Activated naive CD8-positive, alpha-beta T cell treated with anti-CD3 and anti-CD28 coated beads, Interleukin-2, amount 50 U/mL, for 24 hours (primary cell): Measurements from ENCODE around the gene CABP7.

ENCODE experiments used
- ATAC-seq: fragments of 150-1000 bp; cut with Tn5 transposase; one replicate; pipeline ENCODE4 v1.10.0; 2021
- DNase-seq: peaks from one replicate; pipeline ENCODE4 v3.0.0; 2021
- H3K27ac Mint-ChIP-seq: one replicate; pipeline ENCODE4 v1.8.0; 2021; ENCODE audit warnings: mild to moderate bottlenecking, mixed read lengths
- H3K27me3 Mint-ChIP-seq: one replicate; pipeline ENCODE4 v1.8.0; 2021; ENCODE audit warnings: mixed read lengths
- H3K36me3 Mint-ChIP-seq: one replicate; pipeline ENCODE4 v1.8.0; 2021; ENCODE audit warnings: low read depth, mixed read lengths
- H3K4me1 Mint-ChIP-seq: one replicate; pipeline ENCODE4 v1.8.0; 2021; ENCODE audit warnings: mixed read lengths
- H3K4me3 Mint-ChIP-seq: one replicate; pipeline ENCODE4 v1.8.0; 2021; ENCODE audit warnings: mild to moderate bottlenecking, moderate library complexity, mixed read lengths
- H3K9me3 Mint-ChIP-seq: one replicate; pipeline ENCODE4 v1.8.0; 2021; ENCODE audit warnings: mixed read lengths

Gene CABP7

DNA sequence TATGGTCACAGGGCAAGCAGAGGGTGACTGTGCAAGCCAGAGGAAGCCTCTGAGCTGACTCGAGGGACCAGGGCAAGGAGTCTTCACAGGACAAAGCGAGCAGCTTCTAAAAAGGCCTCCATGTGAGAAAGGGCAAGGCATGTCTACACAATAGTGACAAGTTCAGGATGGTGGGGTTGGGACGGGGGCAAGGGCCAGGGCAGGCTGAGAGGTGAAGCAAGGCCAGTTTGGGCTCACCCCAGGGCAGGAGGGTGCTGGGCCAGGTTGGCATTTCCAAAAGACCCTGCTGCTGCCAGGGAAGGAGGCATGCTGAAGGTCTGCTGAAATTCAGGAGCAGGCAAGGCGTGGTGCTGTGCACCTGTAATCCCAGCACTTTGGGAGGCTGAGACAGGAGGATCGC, 12.3 kb upstream of the CABP7 start:
- no peaks in the 10 kb centered on the region for H3K9me3 Mint-ChIP-seq
- no peaks in the 10 kb centered on the region for H3K36me3 Mint-ChIP-seq
- H3K27ac Mint-ChIP-seq = no peak overlapping the region
- no peak overlapping the region for H3K4me3 Mint-ChIP-seq
- DNase-seq (no peak), ATAC-seq (no peak)
- H3K27me3 Mint-ChIP-seq = peaks cover 6% of the 10 kb centered on the region
- peaks cover 2% of the 10 kb centered on the region for H3K4me1 Mint-ChIP-seq

DNA sequence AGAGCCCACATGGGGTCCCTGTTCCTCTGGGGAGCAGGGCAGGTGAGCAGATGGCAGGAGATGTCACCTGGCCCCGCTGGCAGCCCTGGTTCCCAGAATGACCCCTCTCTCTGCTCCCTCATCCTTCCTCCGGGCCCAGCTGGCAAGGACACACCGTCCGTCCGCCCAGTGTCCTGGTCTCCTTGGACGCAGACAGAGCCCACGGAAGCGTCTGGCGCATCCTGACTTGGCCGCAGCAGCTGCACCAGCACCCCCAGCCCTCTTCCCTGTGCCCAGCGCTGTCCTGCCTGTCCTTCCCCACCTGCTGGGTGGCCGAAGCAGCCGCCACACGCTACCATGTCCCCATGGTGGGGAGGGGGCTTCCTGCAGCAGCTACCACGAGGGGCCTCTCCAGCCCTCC, 9.6 kb upstream of the CABP7 start:
- H3K27ac Mint-ChIP-seq = no peak overlapping the region
- H3K36me3 Mint-ChIP-seq = no peaks in the 10 kb centered on the region
- H3K4me1 Mint-ChIP-seq = no peaks in the 10 kb centered on the region
- peaks cover 3% of the 10 kb centered on the region for H3K27me3 Mint-ChIP-seq
- H3K4me3 Mint-ChIP-seq = no peak overlapping the region
- no peak for ATAC-seq
- DNase-seq = no peak
- H3K9me3 Mint-ChIP-seq = no peaks in the 10 kb centered on the region

DNA sequence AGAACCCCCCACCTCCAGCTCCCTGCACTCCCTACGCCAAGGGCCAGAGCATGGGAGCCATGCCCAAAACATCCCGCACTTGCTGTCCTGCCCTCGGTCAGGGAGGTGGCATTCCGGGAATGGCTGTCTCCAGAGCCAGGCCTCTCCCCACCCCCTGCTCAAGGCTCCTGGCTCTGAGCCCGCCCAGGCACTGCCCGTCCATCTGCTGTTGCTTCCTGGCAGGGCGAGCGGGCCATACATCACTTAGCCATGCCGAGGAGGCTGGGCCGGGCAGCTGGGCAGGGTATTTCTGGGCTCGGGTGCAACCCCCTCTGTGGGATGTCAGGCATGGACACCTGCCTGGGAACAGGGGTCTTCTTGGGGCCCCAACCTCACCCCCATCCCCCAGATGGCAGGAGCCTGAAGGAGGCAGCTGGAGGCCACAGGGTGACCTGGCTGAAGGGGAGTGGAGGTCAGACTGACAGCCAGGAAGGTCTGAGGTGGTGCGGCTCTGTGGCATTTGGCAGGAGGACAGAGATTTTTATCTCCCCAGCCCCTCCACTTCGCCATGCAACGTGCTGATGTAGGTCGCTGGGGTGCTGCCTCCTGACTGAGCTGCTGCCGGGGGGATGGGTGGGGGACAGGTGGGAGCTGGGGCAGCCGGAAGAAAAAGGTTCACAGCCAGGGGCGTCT, 8.7 kb upstream of the CABP7 start:
- Mint-ChIP-seq H3K36me3 (no peaks in the 10 kb centered on the region), H3K4me3 (no peak overlapping the region), H3K9me3 (no peaks in the 10 kb centered on the region), H3K27ac (no peak overlapping the region), H3K4me1 (no peaks in the 10 kb centered on the region), H3K27me3 (peaks cover 3% of the 10 kb centered on the region)
- ATAC-seq = no peak
- DNase-seq = no peak

DNA sequence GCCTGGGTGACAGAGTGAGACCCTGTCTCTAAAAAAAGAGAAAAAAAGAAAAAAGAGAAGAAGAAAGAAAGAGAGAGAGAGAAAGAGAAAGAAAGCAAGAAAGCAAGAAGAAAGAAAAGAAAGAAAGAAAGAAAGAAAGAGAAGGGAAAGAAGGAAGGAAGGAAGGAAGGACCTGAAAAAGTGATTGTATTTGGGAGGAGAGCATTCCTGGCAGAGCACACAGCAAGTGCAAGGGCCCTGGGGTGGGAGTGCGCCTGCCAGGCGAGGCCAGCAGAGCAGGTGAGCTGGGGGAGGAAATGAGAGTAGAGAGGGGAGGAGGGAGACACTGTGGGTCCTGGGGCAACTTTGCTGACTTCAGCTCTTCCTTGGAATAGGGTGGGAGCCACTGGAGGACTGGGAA, 7.7 kb upstream of the CABP7 start:
- Mint-ChIP-seq H3K27ac (no peak overlapping the region), H3K9me3 (no peaks in the 10 kb centered on the region), H3K27me3 (peaks cover 9% of the 10 kb centered on the region), H3K4me3 (no peak overlapping the region), H3K4me1 (no peaks in the 10 kb centered on the region), H3K36me3 (no peaks in the 10 kb centered on the region)
- ATAC-seq (no peak), DNase-seq (no peak)

DNA sequence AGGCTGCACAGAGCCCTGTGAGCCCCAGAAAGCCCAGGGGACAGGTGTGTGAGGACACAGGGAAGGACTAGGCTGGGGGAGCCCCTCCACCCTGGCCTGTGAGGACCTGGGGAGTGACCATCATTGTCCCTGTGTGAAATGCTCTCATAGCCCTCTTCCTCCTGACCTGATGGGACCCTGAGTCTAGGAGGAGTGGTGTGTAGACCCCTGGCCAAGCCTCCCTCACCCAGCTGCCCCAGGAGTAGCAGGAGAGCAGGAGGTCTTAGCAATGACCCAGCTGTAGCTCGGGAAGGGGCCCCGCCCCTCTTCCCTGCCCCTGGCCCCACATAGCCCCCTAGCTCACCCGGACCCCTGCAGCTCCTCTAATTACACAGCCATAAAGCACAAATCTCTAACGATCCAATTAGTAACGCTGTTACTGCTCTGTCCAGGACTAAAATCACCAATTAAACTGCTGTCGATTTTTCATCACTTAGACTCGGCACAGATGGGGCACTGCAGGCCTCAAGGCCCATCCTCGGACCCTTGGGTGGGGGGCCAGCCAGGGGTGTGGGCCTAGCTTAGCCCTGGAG, 6.6 kb upstream of the CABP7 start:
- Mint-ChIP-seq H3K27ac (no peak overlapping the region), H3K4me3 (no peak overlapping the region), H3K4me1 (no peaks in the 10 kb centered on the region), H3K9me3 (no peaks in the 10 kb centered on the region), H3K36me3 (no peaks in the 10 kb centered on the region), H3K27me3 (peaks cover 20% of the 10 kb centered on the region)
- DNase-seq (no peak), ATAC-seq (no peak)

DNA sequence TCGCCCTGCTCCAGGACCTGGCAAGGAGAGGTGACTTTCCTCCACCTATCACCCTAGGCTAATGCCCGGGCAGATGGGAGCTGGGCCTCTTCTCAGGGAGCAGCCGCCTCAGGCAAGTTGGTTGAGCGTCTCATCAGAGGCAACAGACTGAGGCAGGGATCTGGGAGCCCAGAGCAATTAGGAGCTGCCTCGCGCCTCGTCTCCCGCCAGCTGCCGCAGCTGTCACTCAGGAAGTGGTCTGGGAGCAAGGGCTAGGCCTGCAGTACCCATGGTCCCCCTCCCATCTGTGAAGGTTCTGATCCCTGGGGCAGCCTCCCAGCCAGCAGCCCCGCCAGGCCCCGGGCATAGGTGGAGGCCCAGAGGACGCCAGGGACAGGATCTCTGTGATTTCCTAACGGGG, 4.6 kb upstream of the CABP7 start:
- H3K27ac Mint-ChIP-seq = no peak overlapping the region
- peaks cover 34% of the 10 kb centered on the region for H3K27me3 Mint-ChIP-seq
- no peaks in the 10 kb centered on the region for H3K4me1 Mint-ChIP-seq
- H3K36me3 Mint-ChIP-seq = no peaks in the 10 kb centered on the region
- no peak for DNase-seq
- no peaks in the 10 kb centered on the region for H3K9me3 Mint-ChIP-seq
- no peak overlapping the region for H3K4me3 Mint-ChIP-seq
- no peak for ATAC-seq

DNA sequence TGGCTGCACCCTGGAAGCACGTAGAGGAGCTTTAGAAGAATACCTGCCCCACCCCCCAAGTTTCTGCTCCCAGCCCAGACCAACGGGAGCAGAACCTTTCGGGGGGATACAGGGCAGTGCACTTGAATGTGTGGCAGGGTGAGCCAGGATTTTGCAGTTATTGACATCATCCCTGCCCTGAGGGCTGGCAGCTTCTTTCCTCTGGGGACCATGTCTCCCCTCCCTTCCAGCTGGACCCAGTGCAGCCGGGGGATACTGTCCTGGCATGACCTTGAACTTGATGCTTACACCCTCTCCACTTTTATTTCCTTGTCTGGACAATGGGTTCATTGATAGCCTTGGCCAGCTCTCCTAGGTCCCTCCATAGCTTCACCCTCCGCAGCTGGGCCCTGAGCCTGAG, 4.1 kb upstream of the CABP7 start:
- Mint-ChIP-seq H3K27ac (no peak overlapping the region), H3K4me1 (no peaks in the 10 kb centered on the region), H3K9me3 (no peaks in the 10 kb centered on the region), H3K27me3 (peaks cover 35% of the 10 kb centered on the region), H3K36me3 (no peaks in the 10 kb centered on the region), H3K4me3 (no peak overlapping the region)
- DNase-seq (no peak), ATAC-seq (no peak)

DNA sequence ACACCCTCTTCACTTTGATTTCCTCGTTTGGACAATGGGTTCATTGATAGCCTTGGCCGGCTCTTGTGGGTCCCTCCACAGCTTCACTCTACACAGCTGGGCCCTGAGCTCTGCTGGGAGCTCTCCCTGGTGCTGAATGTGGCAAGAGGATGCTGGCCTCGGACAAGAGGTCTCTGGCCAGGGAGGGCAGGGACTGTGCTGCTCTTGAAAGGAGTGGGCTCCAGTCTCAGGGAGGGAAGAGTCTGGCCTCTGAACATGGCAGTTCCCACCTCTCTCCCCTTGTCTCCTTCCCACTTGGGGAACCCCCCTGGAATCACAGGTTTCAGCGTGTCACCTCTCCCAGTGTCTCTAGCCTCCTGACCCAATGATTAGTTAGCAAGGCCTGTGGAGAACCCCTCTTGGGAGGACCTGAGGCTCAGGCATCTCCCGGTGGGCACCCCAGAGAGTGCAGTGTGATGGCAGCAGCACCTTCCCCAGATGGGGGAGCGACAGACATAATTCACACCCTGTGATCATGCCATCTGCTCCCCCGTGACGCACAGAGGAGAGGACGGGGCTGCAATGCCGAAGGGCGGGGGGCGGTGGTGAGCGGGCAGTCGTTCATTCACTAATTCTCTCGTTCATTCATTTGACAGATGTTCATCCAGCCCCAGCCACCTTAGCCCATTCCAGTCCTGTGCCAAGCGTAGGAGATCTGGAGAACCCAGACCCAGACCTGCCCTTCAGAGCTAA, 2.8 kb upstream of the CABP7 start:
- no peaks in the 10 kb centered on the region for H3K9me3 Mint-ChIP-seq
- ATAC-seq = no peak
- peak; percentile 36 for DNase-seq
- no peaks in the 10 kb centered on the region for H3K36me3 Mint-ChIP-seq
- no peak overlapping the region for H3K4me3 Mint-ChIP-seq
- no peak overlapping the region for H3K27ac Mint-ChIP-seq
- peaks cover 43% of the 10 kb centered on the region for H3K27me3 Mint-ChIP-seq
- H3K4me1 Mint-ChIP-seq = peaks cover 2% of the 10 kb centered on the region

DNA sequence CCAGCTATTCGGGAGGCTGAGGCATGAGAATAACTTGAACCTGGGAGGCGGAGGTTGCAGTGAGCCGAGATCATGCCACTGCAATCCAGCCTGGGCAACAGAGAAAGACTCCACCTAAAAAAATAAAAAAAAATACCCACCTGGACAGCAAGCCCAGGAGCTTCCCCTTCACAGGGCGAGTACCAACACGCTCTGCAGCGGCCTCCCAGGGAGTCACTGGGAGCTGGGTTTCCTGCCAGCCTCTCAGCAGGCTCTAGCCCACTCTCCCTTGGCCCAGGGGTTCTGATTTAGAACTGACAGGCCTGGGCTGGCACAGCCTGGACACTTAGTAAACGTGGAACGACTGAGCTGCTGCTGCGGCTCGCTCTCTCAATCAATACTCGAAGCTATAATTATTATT, 2.0 kb upstream of the CABP7 start:
- peaks cover 2% of the 10 kb centered on the region for H3K4me1 Mint-ChIP-seq
- no peaks in the 10 kb centered on the region for H3K9me3 Mint-ChIP-seq
- no peaks in the 10 kb centered on the region for H3K36me3 Mint-ChIP-seq
- H3K27ac Mint-ChIP-seq = no peak overlapping the region
- no peak overlapping the region for H3K4me3 Mint-ChIP-seq
- peaks cover 43% of the 10 kb centered on the region for H3K27me3 Mint-ChIP-seq
- ATAC-seq (no peak), DNase-seq (no peak)

DNA sequence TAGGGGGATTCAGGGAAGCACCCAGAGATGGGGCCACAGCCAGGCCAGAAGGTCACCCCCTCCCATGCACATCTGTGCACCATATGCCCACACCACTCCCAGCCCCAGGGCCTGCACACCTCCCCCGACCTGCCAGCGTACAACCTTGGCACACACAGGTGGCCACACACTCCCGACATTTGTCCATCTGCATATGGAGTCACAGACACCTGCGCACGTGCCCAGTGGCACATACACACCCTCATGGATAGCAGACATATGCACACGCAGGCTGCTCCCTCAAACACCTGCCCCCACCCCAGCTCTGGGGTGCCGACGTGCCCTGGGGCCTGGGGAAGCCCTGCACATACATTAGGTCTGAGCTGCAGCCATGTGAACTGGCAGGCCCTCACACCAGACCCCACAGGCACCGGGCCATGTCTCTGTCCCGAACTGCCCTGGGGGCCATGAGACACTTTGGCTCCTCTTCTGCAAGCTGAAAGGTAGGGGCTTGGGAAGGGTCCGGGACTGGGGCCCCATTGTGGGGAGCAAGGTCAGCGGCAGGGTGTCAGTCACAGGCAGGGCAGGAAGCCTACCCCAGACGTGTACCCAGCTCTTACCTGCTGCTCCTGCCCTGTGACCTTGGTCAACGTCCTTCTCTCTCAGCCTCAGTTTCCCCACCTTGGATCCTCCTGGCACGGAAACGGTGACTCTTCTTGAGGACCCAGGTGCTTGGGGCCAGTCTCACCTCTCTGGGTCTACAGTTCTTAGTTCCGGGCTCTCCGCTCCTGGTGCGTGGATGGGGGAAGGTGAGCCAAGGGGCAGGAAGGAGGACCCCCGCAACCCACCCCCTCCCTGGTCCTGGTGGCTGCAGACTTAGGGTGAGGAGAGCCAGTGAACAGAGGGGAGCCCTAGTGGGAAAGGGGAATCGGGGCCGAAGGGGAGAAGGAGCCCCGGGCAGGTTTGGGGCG, 579 bp upstream of the CABP7 start:
- no peak overlapping the region for H3K27ac Mint-ChIP-seq
- H3K4me3 Mint-ChIP-seq = no peak overlapping the region
- H3K27me3 Mint-ChIP-seq = peaks cover 46% of the 10 kb centered on the region
- peaks cover 2% of the 10 kb centered on the region for H3K4me1 Mint-ChIP-seq
- H3K36me3 Mint-ChIP-seq = no peaks in the 10 kb centered on the region
- ATAC-seq (no peak), DNase-seq (no peak)
- H3K9me3 Mint-ChIP-seq = no peaks in the 10 kb centered on the region

DNA sequence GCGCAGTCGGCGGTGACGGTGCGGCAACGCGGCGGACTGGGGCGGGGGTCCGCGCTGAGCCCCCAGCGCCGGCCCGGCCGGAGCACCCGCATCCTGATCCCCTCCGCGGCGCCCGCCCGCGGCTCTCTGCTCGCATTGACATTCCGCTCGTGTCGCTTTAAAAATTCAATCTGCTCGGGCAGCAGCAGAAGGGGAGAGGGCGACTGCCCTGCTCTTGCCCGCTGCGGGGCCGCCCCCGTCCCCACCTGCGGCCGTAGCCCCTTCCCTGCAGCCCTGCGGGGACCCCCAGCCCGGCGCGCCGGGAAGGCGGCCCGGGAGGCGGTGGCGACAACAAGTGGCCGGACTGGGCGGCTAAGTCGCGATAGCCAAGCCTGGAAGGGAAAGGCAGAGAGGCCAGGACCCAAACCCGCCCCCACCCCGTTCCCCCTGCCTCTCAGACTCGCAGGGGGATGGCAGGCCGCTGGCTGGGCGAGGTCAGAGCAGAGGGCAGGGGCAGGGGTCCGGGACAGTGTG, 1.1 kb downstream of the CABP7 start:
- no peak for ATAC-seq
- Mint-ChIP-seq H3K27me3 (peaks cover 43% of the 10 kb centered on the region), H3K4me1 (peaks cover 2% of the 10 kb centered on the region), H3K36me3 (no peaks in the 10 kb centered on the region), H3K27ac (no peak overlapping the region), H3K9me3 (no peaks in the 10 kb centered on the region), H3K4me3 (no peak overlapping the region)
- no peak for DNase-seq

DNA sequence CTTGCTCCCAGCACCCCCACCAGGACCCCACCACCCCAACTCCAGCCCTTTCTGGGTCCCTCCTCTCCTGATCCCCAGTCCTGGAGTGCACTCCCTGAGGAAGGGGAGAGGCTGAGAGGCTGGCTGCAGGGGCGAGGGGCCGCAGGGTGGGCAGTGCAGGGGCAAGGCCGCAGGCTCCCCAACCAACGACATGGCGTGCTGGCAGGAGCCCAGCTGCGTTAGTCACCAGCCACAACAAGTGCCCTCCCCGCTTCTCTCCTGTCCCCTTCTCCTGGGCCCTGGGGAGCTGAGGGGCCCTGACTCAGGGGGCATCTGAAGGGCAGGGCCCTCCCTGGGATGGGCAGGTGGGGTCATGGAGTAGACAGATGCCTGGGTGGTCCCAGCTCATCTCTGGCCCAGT, 2.3 kb downstream of the CABP7 start:
- Mint-ChIP-seq H3K27me3 (peaks cover 36% of the 10 kb centered on the region), H3K27ac (no peak overlapping the region), H3K4me1 (peaks cover 2% of the 10 kb centered on the region), H3K9me3 (no peaks in the 10 kb centered on the region), H3K4me3 (no peak overlapping the region), H3K36me3 (no peaks in the 10 kb centered on the region)
- DNase-seq (no peak), ATAC-seq (no peak)

DNA sequence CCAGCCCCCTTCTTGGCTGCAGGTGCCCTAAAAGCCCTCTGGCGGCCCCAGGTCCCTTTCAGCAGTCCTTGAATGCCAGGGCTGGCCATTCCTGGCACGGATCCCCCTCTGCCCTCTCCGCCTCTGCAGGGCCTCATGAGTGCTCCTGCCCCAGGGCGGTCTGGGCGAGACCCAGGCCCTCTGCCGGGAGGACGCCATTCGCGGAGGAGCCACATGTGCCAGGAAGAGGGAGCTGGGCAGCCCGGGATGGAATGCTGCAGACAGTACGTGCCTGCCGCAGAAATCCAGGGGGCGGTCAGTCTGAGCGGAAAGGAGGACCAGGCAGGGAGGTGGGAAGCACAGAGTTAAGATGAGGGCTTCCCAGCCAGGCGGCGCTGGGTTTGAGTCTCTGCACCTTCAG, 2.8 kb downstream of the CABP7 start:
- Mint-ChIP-seq H3K27me3 (peaks cover 32% of the 10 kb centered on the region), H3K4me1 (peaks cover 2% of the 10 kb centered on the region), H3K36me3 (no peaks in the 10 kb centered on the region), H3K9me3 (no peaks in the 10 kb centered on the region), H3K27ac (no peak overlapping the region), H3K4me3 (no peak overlapping the region)
- DNase-seq (no peak), ATAC-seq (no peak)

DNA sequence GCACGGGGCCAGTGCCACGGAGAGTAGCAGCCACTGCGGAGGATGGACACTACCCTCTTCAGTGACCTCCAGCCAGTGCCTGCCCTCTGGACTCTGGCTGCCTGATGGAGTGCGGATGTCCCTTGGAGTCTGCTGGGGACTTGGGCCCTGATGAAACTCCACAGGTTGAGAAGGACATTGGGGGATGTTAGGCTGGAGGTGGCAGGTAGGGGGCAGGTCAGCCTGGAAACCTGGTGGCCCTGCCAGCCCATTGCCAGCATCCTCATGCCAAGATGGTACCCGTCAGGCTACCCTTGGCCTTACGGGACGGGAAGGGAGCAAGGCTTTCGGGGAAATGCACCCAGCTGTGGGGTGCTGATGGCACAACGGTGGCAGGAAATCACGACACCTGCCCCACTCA, 4.0 kb downstream of the CABP7 start:
- no peak overlapping the region for H3K27ac Mint-ChIP-seq
- DNase-seq (no peak), ATAC-seq (no peak)
- peaks cover 21% of the 10 kb centered on the region for H3K27me3 Mint-ChIP-seq
- H3K4me3 Mint-ChIP-seq = no peak overlapping the region
- no peaks in the 10 kb centered on the region for H3K36me3 Mint-ChIP-seq
- H3K4me1 Mint-ChIP-seq = peaks cover 2% of the 10 kb centered on the region
- no peaks in the 10 kb centered on the region for H3K9me3 Mint-ChIP-seq
